HG02973 (cell line): ENCODE data around the gene MAML2.

ENCODE experiments used
- ATAC-seq: cut with Tn5 transposase; IDR thresholded peaks from one replicate; pipeline ENCODE4 v1.9.1; 2021; ENCODE audit warnings: moderate library complexity; ENCODE audit not compliant: unreplicated experiment

The MAML2 gene

GRCh38 chr11:96082936-96083335 lies 260.1 kb downstream of the MAML2 start:
- no peak for ATAC-seq

DNA sequence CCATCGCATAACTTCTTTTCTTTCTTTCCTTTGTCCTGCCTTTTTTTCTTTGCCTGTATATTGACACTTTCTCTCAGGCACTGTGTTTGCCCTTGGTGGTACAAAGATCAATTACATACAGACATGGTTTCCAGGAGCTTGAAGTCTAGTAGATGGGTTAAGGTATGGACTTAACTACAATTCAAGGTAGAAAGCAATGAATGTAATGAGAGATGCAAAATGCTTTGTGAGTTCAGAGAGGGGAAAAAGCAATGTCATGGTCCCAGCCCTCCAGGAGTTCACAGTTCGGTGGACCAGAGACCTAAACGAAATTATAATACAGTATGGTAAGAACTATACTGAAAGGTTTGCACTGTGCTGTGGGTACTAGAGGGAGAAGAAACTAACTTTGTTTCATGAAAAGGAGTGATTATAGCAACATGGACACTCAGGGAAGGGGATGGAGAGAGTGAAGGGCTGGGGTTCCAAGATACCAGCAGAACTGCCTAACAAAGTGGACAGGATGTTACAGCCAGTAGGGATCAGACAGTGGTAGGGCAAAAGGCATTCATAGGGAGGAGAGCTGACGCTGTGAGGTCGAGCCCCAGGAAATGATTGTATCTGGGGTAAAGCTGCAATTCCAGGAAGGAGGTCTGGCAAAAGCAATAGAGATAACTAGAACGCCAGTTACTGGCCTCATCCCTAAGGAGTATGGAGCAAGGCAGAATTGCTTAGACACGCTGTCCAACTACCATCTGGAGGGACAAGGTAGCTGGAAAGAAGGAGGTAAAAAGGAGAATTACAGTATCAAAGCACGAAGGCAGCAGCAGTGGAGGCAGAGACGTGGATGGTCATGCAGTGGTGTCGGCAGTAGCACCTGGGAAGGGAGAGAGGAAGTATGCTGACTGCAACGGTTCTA lies 260.7 kb downstream of the MAML2 start:
- ATAC-seq = no peak

- no peak for ATAC-seq
Observed at GRCh38 chr11:96081561-96081960, 261.4 kb downstream of the MAML2 start.

DNA sequence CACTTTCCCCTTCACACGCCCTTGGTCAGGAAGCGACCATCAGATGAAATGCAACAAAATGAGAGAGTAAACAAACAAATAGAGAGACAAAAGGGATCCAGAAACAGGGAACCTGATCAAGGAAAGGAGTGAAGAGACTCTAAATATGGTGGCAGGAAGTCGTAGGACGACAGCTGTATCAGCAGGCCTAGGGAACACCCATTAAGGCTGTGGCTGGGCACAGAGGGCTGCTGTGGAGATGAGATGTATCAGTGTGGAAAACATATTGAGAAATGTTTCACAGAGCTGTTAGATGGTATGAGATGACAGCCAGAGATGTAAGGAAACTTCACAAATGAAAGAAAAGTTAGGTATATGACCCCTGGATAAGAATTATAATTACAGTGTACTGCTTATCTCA lies 263.3 kb downstream of the MAML2 start:
- ATAC-seq = no peak

DNA sequence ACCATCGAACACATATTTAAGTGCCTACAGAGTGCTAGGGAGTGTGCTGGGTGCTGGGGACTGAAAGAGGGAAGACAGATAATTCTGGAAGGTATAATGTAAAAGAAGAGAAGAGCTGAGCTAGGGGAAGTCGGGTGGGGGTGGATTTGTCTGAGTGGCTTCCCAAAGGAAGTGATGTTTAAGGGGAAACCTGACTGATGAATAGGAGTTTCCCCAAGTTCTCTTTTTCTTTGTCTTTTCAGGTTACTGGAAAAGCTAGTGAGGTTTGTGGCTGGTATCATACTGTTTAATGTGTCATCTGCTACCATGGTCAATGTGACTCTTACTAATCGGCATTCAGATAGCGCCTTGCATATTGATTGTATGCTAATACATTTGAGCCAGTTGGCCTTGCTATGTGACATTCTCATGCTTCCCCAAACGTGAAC lies 267.4 kb downstream of the MAML2 start:
- ATAC-seq = peak; percentile 81

GRCh38 chr11:96074551-96075310 lies 268.3 kb downstream of the MAML2 start:
- no peak for ATAC-seq

DNA sequence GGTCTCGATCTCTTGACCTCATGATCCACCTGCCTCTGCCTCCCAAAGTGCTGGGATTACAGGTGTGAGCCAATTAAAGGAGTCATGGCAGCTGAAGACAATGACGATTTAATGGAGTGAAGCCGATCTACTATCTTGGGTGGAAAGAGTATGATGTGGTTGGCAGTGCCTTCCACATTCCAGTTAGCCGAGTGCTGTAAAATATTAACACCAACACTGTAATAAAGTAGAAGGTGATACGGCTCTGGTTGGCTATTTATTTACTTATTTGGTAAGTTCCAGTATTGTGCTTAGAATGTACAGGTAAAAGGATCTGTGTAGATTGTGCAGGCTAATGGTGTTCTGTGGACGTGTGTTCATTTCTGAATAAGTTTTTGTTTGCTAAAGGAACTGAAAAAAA lies 269.5 kb downstream of the MAML2 start:
- ATAC-seq = no peak

DNA sequence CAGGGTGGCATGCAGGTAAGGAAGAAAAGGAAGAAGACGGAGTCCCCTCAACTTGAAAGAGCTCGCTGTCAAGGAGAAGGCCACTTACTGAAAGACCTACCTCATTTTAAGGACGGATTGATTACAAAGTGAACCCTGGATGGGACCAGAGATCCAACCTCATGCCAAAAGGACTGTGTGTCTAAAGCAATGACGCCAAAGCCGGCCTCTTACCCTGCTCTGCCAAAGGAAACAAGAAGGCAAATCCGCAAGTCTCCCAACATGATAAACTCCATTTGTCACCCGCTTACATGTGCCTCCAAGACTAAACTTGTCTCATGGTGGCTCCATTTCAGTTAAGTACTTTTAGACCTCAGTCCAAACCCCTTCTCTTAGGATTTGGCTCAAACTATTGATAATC lies 270.4 kb downstream of the MAML2 start:
- ATAC-seq = no peak

GRCh38 chr11:96070453-96070852 lies 272.5 kb downstream of the MAML2 start:
- no peak for ATAC-seq

GRCh38 chr11:96067160-96067559 lies 275.8 kb downstream of the MAML2 start:
- no peak for ATAC-seq

- ATAC-seq = no peak
Observed at GRCh38 chr11:96065379-96065778, 277.6 kb downstream of the MAML2 start.

DNA sequence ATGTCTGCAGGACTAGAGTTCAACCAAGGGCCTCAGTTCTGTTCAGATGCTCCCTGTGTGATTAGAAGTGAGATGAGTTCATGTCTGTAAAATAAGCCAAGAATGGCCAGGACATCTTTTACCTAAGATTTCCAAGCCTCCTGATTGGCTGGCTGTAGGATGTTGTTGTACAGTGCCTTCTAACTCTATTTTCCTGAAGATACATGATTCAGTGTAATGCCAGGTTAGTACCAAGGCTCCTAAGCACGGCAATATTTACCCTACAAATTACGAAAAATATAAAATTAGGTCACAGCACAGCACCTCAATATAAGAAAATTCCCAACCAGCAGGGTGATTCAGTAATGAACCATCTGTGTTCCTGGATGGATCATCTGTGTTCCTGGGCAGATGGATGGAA lies 279.1 kb downstream of the MAML2 start:
- ATAC-seq = no peak

- ATAC-seq = no peak
Observed at GRCh38 chr11:96063053-96063452, 279.9 kb downstream of the MAML2 start.

DNA sequence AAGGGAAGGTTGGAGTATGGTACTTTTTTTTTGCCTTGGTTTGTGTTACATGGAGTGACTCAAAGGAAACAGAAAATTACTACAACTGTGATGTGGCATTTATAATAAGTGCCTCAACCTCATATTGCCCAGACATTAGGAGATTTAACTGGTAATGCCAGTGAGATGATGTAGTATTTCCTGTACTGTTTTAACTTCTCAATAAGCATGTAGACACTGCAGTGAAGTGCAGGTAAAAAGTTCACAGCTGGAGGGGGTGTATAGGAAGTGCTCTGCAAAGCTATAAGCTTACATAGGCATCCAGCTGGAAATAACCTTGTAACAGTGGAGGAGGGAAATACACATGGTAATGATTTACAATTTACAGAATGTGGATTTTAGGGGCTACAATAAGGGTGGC lies 280.9 kb downstream of the MAML2 start:
- ATAC-seq = peak; percentile 47

DNA sequence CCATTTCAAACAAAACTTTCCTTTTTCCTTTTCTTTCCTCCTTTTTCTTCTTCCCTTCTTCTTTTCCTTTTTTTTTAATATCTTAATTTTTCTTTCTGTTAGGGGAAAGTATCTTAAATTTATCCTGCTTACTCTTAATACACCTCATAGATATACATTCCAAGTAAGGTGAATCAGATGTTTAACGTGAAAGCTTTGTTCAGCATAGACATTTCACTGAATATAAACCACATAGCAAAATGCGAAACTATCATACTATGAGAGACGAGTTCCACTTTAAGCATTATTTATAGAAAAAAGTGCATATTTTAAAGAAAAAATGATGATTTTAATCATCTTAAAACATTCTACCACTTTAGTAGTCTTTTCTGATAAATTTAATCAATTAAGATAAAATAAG lies 281.3 kb downstream of the MAML2 start:
- ATAC-seq = no peak

DNA sequence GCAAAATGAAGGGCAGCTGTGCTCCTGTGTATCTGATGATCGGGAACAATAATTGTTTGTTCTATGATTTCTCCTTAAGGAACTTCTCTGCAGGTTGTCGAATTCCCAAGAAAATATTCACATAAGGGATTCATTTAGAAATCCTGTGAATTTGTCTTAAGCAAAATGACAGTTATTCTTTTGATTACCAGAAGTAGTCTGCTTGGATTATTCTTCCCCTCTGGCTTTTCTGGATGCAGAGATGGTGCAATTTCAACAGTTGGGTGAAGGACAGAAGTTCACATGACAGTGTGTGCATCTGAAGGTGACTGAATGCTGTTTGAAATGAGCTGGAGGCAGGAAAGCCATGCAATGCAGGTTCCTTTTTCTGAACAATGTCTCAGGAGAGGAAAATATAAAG lies 281.9 kb downstream of the MAML2 start:
- no peak for ATAC-seq

- ATAC-seq = no peak
Observed at GRCh38 chr11:96057502-96057901, 285.5 kb downstream of the MAML2 start.

- no peak for ATAC-seq
Observed at GRCh38 chr11:96056576-96056975, 286.4 kb downstream of the MAML2 start.

DNA sequence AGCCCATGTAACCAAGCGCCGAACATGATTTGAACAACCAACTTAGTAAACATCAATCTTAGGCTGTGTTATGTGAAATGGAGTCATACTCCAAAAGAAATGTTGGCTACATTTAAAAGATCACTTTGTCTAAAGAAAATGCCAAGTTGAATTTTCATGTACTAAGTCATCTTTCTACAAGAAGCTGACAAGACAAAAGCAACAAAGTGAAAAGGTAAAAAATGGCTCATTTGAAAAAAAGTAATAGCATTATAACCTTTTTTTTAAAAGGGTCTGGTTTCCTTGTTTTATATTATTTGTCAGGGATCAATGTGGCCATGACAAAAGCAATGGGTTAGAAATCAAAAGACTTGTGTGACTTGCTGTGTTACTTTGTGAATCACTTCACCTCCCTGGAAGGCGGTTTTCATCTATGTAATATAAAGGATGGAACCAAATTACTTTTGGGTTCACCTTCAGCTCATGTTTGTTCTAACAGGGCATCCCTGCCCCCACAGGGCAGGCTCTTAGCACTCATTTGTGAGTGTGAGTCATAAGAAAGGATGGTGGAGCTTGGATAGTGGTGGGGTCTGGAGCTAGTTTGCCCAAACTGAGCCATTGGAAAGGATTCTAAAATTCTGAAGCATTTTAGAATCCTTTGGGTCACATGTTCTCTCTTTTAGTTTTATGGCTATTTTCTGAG lies 287.1 kb downstream of the MAML2 start:
- ATAC-seq = no peak

DNA sequence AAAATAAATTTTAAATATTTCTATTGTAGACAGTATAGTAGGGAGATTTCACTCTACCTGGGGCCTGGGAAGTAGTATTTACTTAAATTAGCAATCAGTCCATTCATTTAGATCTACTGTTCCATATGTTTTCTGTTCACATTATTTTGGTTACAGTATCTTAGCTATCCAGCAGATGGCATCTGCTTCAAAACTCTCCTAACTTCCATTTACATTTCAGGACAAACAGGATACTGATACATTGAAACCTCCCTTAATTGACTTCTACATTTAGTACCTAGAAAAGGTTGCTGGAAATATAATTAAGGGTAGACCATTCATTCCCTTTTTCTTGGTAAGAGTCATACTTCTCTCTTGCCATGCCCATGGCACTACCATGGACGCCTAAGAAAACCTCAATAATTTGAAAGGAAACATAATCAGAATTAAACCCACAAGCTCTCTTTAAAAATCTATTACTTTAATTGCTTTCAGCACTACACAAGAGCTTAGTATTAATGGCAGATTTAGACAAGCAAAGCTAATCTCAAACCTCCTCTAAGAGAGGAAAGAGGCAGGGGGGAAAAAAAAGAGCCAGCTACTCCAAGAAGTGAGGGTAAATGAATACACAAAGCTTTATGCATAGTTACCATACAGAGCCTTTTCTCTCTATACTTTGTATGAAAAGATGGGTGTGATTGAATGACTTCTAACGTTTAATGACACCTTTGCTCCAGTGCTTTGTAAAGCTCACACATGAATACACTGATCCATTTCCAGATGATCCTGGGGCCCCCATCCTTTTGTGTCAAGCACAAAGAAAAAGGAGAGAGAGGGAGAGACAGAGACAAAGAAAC lies 287.9 kb downstream of the MAML2 start:
- ATAC-seq = no peak
